Transverse colon (tissue), 4 donors: ENCODE measurements around the gene SP2. TPM values are rescaled to one million over a fixed set of nuclear protein-coding genes. Genes with fewer than 3 reads are reported as not detected.

Experiments used
- DNase-seq: peaks from one replicate; pipeline ENCODE4 v3.0.0-alpha.2; 2019
- H3K27ac ChIP-seq, 4 donors: fragments of 200-600 bp; sonication (generic); 2 replicates each; pipeline ENCODE4 v1.5.1; 2016 to 2018; ENCODE audit warnings: inconsistent platforms in 4 of 4
- H3K27me3 ChIP-seq: fragments of 200-600 bp; sonication (generic); 2 replicates; pipeline ENCODE4 v1.5.1; 2017; ENCODE audit warnings: inconsistent platforms
- H3K36me3 ChIP-seq, 4 donors: fragments of 200-600 bp; sonication (generic); 2 replicates each; pipeline ENCODE4 v1.5.1; 2017 to 2019; ENCODE audit warnings: inconsistent platforms in 4 of 4
- H3K4me1 ChIP-seq, 4 donors: fragments of 200-600 bp; sonication (generic); 2 replicates each; pipeline ENCODE4 v1.5.1; 2017 to 2020; ENCODE audit warnings: inconsistent platforms in 4 of 4
- H3K4me3 ChIP-seq, 4 donors: fragments of 200-600 bp; sonication (generic); 1 replicate in 1 of 4; 2 replicates in 3 of 4; pipeline versions ENCODE4 v1.5.1 to v1.6.1; 2017 to 2019; ENCODE audit warnings: inconsistent platforms in 4 of 4
- H3K9me3 ChIP-seq, 2 donors: fragments of 200-600 bp; sonication (generic); 2 replicates each; pipeline ENCODE4 v1.5.1; 2017 to 2019; ENCODE audit warnings: inconsistent platforms in 2 of 2
- CTCF ChIP-seq, 5 experiments: fragments of 200-600 bp in 3 of 5; fragments of 450-650 bp in 2 of 5; sonication (generic) in 3 of 5; IDR thresholded peaks; 1 replicate in 2 of 5; 2 replicates in 3 of 5; pipeline ENCODE4 v1.5.1; 2016 to 2017; ENCODE audit warnings: antibody characterized with exemption in 5 of 5, inconsistent platforms in 3 of 5, mild to moderate bottlenecking in 2 of 5, moderate library complexity in 1 of 5
- EP300 ChIP-seq: sonication (generic); formaldehyde crosslinking; IDR thresholded peaks from one replicate; pipeline ENCODE4 v1.6.1; 2017; ENCODE audit warnings: antibody characterized with exemption, low read depth
- POLR2A ChIP-seq: fragments of 450-650 bp; IDR thresholded peaks from one replicate; pipeline ENCODE4 v1.6.1; 2016; ENCODE audit warnings: antibody characterized with exemption, mild to moderate bottlenecking, moderate library complexity
- POLR2AphosphoS5 ChIP-seq, 3 donors: sonication (generic); formaldehyde crosslinking; IDR thresholded peaks; one replicate each; pipeline ENCODE4 v1.6.1; 2016; ENCODE audit warnings: antibody characterized with exemption in 3 of 3
- WGBS, 2 donors: methylation state at CpG; one replicate each; pipeline ENCODE4 v1.1.5; 2018; ENCODE audit warnings: low coverage in 1 of 2; 5-methylcytosine and 5-hydroxymethylcytosine counted together
- in situ Hi-C, 4 donors: fragments of 200-750 bp; cut with MboI; loops; one replicate each; pipeline versions ENCODE4 v1.15.0 to v1.15.1; 2017; ENCODE audit warnings: low sequenced_read_pairs in 3 of 4, low pct_ligation_motif_present in 1 of 4, low pct_unique_long_range_greater_than_20kb in 1 of 4
- intact Hi-C: fragments of 100-400 bp; cut with DNase I; formaldehyde crosslinking; loops from one replicate; pipeline ENCODE4 v1.15.1; 2023; ENCODE audit warnings: low total_unique reads
- total RNA-seq, 4 donors: library from RNA; depleted of rRNA; stranded (reverse); fragments of >200 nt; gene quantifications; one replicate each; pipeline ENCODE4 v1.1.0, GENCODE V29; 2016

The SP2 gene
- total RNA-seq, 4 donors from 2014 or later = 8.3 to 22.1 (median 17.4) TPM

DNA sequence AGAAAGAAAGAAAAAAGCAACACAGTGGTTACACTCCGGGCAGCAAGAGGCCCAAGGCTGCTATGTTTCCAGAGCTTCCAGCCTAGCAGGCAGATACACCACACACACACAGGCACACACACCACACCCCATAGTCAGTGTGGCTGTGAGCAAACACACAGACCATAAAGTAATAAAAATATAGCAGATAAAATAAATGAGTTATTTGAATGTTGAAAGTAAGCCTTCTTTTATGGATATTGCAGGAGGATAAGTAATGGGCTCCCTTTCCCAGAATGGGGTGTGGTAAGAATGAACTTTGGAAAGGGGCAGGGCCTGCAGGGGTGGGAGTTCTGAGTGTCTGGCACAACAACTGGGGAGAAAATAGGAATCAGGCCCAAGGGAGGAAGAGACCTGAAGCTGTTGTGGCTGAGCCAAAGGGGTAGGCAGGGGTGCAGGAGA, 70.1 kb downstream of the SP2 start:
- peak overlapping the region; percentile 85 to 87 (median 86) for H3K27ac ChIP-seq
- H3K36me3 ChIP-seq = no peaks in the 10 kb centered on the region
- intact Hi-C loops = no loop called here
- TF ChIP-seq POLR2AphosphoS5 (IDR thresholded peaks at IDR 0.05) = peak; percentile 44 to 88 (median 79)
- peak; percentile 57 for TF ChIP-seq EP300
- no peak for TF ChIP-seq CTCF (IDR thresholded peaks at IDR 0.05)
- TF ChIP-seq POLR2A = peak; percentile 63
- peaks cover 24 to 68% (median 45%) of the 10 kb centered on the region in 4 donors for H3K4me1 ChIP-seq
- no peaks in the 10 kb centered on the region for H3K27me3 ChIP-seq
- in situ Hi-C loops = loop anchor here in 1 of 4 donors (25.0 kb wide), 1 partner anchor 129 kb away; the partner anchor contains the start of genes LRRC46, MRPL10 and SCRN2
- peak; percentile 82 for DNase-seq
- WGBS, 2 donors = 23% methylated on average over 1 of the region's 1 CpG; no CpG with 5 or more reads in 1 of the 2 donors
- peak overlapping the region in 1 of 4 donors; percentile 6 for H3K4me3 ChIP-seq
- H3K9me3 ChIP-seq = no peaks in the 10 kb centered on the region

DNA sequence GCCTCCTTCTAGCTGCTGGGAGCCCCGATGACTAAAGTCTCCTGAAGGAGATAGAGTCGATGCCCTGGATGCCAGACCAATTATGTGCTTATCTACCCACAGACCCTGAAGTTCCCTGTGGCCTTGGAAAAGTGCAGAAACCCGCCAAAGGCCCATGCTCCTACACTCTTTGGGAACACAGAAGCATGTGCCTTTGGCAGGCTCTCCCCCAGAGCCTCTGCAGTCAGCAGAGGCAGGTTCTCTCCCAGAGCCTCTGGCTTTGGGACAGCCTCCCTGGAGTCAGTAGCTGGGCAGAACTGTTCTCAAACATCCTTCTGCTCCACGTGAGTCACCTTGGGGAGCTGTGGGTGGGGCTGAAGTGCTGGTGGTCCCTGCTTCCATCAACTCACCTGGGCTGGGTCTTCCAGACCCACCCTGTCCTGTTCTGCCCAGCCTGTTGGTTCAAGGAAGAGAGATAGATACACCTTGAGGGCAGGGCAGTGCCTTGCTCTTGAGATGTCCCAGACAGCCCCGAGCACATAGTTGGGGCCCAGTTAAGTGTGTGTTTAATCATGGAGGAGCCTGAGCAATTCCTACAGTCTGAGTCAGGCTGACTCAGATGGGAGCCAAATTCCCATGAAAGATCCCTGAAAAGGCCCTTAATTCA, 71.7 kb downstream of the SP2 start:
- H3K4me1 ChIP-seq = peaks cover 30 to 78% (median 53%) of the 10 kb centered on the region in 4 donors
- H3K27ac ChIP-seq = peak overlapping the region; percentile 85 to 87 (median 86)
- H3K9me3 ChIP-seq = no peaks in the 10 kb centered on the region
- no peaks in the 10 kb centered on the region for H3K27me3 ChIP-seq
- H3K36me3 ChIP-seq = no peaks in the 10 kb centered on the region
- whole genome bisulfite sequencing, 2 donors = 30% methylated on average over 5 of the region's 5 CpGs; no CpG with 5 or more reads in 1 of the 2 donors
- TF ChIP-seq EP300 = no peak
- TF ChIP-seq CTCF (IDR thresholded peaks at IDR 0.05) = no peak
- peak; percentile 7 for TF ChIP-seq POLR2A
- TF ChIP-seq POLR2AphosphoS5 (IDR thresholded peaks at IDR 0.05) = peak in 1 of 3 donors; percentile 30
- intact Hi-C loops = no loop called here
- in situ Hi-C loops = loop anchor here in 1 of 4 donors (25.0 kb wide), 1 partner anchor 130 kb away; the partner anchor contains the start of genes LRRC46, MRPL10 and SCRN2
- DNase-seq = peak; percentile 60
- H3K4me3 ChIP-seq = no peak overlapping the region

DNA sequence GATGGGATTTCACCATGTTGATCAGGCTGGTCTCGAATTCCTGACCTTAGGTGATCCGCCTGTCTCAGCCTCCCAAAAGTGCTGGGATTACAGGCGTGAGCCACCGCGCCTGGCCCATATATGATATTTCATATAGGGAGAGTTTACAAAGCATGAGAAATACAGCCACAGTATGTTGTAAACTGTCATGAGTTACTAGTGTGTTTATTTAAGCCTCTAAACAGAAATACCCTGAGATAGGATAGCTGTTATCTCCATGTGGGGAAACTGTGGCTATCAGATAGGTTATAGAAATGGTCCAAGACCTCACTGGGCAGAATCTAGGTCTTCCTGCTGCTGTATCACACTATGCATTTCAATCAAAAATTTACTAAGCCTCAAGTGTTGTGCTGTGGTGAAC, 72.8 kb downstream of the SP2 start:
- WGBS, 2 donors = 66% methylated on average over 5 of the region's 5 CpGs; no CpG with 5 or more reads in 1 of the 2 donors
- intact Hi-C loops = no loop called here
- peak overlapping the region in 1 of 4 donors; percentile 85 for H3K27ac ChIP-seq

More for the DNA sequence above, 72.8 kb downstream of the SP2 start:
- TF ChIP-seq EP300 (no peak), CTCF (IDR thresholded peaks at IDR 0.05) (no peak), POLR2A (no peak), POLR2AphosphoS5 (IDR thresholded peaks at IDR 0.05) (no peak)
- H3K36me3 ChIP-seq = peaks cover 0 to 4% (median 2%) of the 10 kb centered on the region in 4 donors
- in situ Hi-C loops = loop anchor here in 1 of 4 donors (25.0 kb wide), 1 partner anchor 132 kb away; the partner anchor contains the start of genes LRRC46, MRPL10 and SCRN2
- H3K9me3 ChIP-seq = no peaks in the 10 kb centered on the region
- no peaks in the 10 kb centered on the region for H3K27me3 ChIP-seq
- peaks cover 30 to 79% (median 52%) of the 10 kb centered on the region in 4 donors for H3K4me1 ChIP-seq
- no peak overlapping the region for H3K4me3 ChIP-seq
- no peak for DNase-seq
